ENCODE data around the gene ATP2B1.

DNA sequence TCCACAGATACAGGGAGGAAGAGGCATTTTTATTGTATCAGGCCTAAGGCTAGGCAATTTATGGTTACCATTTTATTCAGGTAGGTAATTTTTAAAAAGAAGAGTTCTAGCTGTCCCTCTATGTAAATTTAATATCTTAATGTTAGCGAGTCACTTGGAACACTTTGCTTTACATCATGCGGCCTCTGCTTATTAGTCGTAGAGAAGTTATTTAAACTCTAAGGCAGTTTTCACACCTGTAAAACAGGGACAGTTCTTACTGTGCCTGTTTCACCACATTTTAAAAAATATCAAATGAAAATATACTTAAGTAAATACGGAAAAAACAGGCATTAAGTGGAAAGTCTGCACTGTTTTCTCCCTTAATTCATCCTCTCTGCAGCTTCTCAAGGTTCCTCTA lies 111.4 kb downstream of the ATP2B1 start:
- TF ChIP-seq, protein P1, sequence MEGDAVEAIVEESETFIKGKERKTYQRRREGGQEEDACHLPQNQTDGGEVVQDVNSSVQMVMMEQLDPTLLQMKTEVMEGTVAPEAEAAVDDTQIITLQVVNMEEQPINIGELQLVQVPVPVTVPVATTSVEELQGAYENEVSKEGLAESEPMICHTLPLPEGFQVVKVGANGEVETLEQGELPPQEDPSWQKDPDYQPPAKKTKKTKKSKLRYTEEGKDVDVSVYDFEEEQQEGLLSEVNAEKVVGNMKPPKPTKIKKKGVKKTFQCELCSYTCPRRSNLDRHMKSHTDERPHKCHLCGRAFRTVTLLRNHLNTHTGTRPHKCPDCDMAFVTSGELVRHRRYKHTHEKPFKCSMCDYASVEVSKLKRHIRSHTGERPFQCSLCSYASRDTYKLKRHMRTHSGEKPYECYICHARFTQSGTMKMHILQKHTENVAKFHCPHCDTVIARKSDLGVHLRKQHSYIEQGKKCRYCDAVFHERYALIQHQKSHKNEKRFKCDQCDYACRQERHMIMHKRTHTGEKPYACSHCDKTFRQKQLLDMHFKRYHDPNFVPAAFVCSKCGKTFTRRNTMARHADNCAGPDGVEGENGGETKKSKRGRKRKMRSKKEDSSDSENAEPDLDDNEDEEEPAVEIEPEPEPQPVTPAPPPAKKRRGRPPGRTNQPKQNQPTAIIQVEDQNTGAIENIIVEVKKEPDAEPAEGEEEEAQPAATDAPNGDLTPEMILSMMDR (IDR thresholded peaks at IDR 0.05; ENCODE audit: low read length), result no peak
- TF ChIP-seq EZH2 (IDR thresholded peaks at IDR 0.05; ENCODE audit: borderline replicate concordance, low read length), result no peak

All from OCI-LY1 (cell line).